OCI-LY7 (cell line): ENCODE results near the gene FSTL1. TPM values are rescaled to one million over a fixed set of nuclear protein-coding genes. Genes with fewer than 3 reads are reported as not detected.

Source experiments
- BruUV-seq: library from RNA; stranded (reverse); fragments of 400-500 nt; replicated peaks from 2 replicates; lab custom pipeline; 2021; lab: Mats Ljungman, UMichigan
- CTCF ChIA-PET: fragments of 300-600 bp; sonication (Branson Sonifier 250); formaldehyde crosslinking; loops from one replicate; lab custom pipeline; 2022; ENCODE audit warnings: antibody characterized with exemption; ENCODE audit not compliant: unreplicated experiment; lab: Charles Lee
- POLR2A ChIA-PET: fragments of 300-600 bp; sonication (Branson Sonifier 250); formaldehyde crosslinking; loops from one replicate; lab custom pipeline; 2022; ENCODE audit warnings: antibody characterized with exemption; lab: Charles Lee
- DNase-seq: peaks from one replicate; pipeline ENCODE4 v3.0.0-alpha.2; 2015; ENCODE audit warnings: low spot score
- H2AFZ ChIP-seq: fragments of 200-600 bp; sonication (generic), shearing (Covaris generic); 2 replicates; pipeline ENCODE4 v1.6.1; 2014; ENCODE audit warnings: mild to moderate bottlenecking, antibody characterized with exemption, low read length, moderate library complexity
- H3K27ac ChIP-seq: fragments of 200-600 bp; sonication (generic); 2 replicates; pipeline ENCODE4 v1.5.1; 2014; ENCODE audit warnings: mixed run types, low read depth, mild to moderate bottlenecking, moderate library complexity, low read length, inconsistent platforms; ENCODE audit not compliant: poor library complexity, severe bottlenecking
- H3K36me3 ChIP-seq: fragments of 200-600 bp; sonication (generic); 2 replicates; pipeline ENCODE4 v1.6.1; 2014; ENCODE audit warnings: mild to moderate bottlenecking, antibody characterized with exemption, low read length, moderate library complexity, mixed read lengths; ENCODE audit not compliant: insufficient read depth
- H3K4me1 ChIP-seq: fragments of 200-600 bp; sonication (generic); 2 replicates; pipeline ENCODE4 v1.5.1; 2014; ENCODE audit warnings: mild to moderate bottlenecking, low read length; ENCODE audit not compliant: insufficient read depth, poor library complexity, severe bottlenecking
- H3K4me2 ChIP-seq: fragments of 200-600 bp; sonication (generic); 2 replicates; pipeline ENCODE4 v1.6.1; 2014; ENCODE audit warnings: mild to moderate bottlenecking, low read length
- H3K4me3 ChIP-seq: fragments of 200-600 bp; sonication (generic); 2 replicates; pipeline ENCODE4 v1.5.1; 2014; ENCODE audit warnings: mild to moderate bottlenecking, low read depth, low read length; ENCODE audit not compliant: poor library complexity, severe bottlenecking
- H3K79me2 ChIP-seq: fragments of 200-600 bp; sonication (generic); 2 replicates; pipeline ENCODE4 v1.6.1; 2016; ENCODE audit warnings: low read depth, mild to moderate bottlenecking, low read length, moderate library complexity, mixed read lengths; ENCODE audit not compliant: insufficient read depth
- H3K9me2 ChIP-seq: fragments of 200-600 bp; sonication (generic); 2 replicates; pipeline ENCODE4 v1.6.1; 2016; ENCODE audit warnings: mild to moderate bottlenecking, low read length, mixed read lengths; ENCODE audit not compliant: insufficient read depth
- H3K9me3 ChIP-seq: fragments of 200-600 bp; sonication (generic); 2 replicates; pipeline ENCODE4 v1.6.1; 2014; ENCODE audit warnings: mild to moderate bottlenecking, mixed run types, low read length, mixed read lengths
- H4K20me1 ChIP-seq: fragments of 200-600 bp; sonication (generic); 2 replicates; pipeline ENCODE4 v1.6.1; 2014; ENCODE audit warnings: mild to moderate bottlenecking, antibody characterized with exemption, low read length, moderate library complexity, mixed read lengths; ENCODE audit not compliant: insufficient read depth
- EZH2phosphoT487 ChIP-seq: fragments of 200-600 bp; sonication (generic); IDR thresholded peaks from 2 replicates; pipeline ENCODE4 v1.6.1; 2018; ENCODE audit warnings: low read depth, borderline replicate concordance, mild to moderate bottlenecking, mixed run types, antibody characterized with exemption, low read length, moderate library complexity, mixed read lengths
- intact Hi-C: fragments of 100-400 bp; cut with micrococcal nuclease; formaldehyde crosslinking; loops from one replicate; pipeline ENCODE4 v1.10.0; 2022; ENCODE audit not compliant: unreplicated experiment
- total RNA-seq, 2 experiments: library from RNA; depleted of rRNA in 1 of 2; stranded (reverse); fragments of >200 nt in 1 of 2; shearing (Covaris generic) in 1 of 2; gene quantifications; 2 replicates each; pipeline ENCODE4 v1.2.3, GENCODE V29; 2014 to 2022
- TF ChIP-seq, protein P1 (sequence below): fragments of 200-600 bp; sonication (generic); conservative IDR thresholded peaks from 2 replicates; pipeline ENCODE4 v1.5.1; 2014; ENCODE audit warnings: mild to moderate bottlenecking, antibody characterized with exemption, low read length, moderate library complexity, mixed read lengths

FSTL1 gene
- total RNA-seq, 2 experiments from 2014 or later: 0.09 to 0.74 TPM

DNA sequence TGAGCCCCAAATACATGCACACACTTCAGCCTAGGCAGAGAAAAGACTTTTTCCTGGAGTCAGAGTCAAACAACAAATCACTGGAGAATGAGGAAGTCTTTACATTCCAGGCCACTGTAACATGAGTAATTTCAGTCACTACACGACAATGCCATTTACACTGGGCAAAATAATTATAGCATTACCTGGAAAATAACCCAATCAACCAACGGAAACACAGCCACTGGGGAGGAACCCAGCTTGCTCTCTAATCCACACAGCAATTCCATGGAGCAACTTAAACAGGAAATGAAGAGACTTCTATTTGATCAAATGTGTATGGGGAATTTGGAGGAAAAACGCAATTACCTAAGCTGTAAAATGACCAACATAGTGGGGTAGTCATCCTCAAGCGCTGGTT is 15.2 kb downstream of the FSTL1 start:
- intact Hi-C loops: no loop called here
- H3K9me3 ChIP-seq: no peaks in the 10 kb centered on the region
- H4K20me1 ChIP-seq: no peaks in the 10 kb centered on the region
- ChIA-PET CTCF (interaction anchor here (1.3 kb wide), 1 partner anchor 18 kb away, joined by 4 read pairs; no protein-coding TSS in a partner anchor), POLR2A (interaction anchor here (1.3 kb wide), 1 partner anchor 10 kb away, joined by 3 read pairs; no protein-coding TSS in a partner anchor)
- H3K36me3 ChIP-seq: no peaks in the 10 kb centered on the region
- no peak overlapping the region for H3K4me3 ChIP-seq
- no TSS peak for BruUV-seq
- no peaks in the 10 kb centered on the region for H3K9me2 ChIP-seq
- no peak overlapping the region for H3K27ac ChIP-seq
- no peaks in the 10 kb centered on the region for H3K79me2 ChIP-seq
- no peak overlapping the region for H3K4me2 ChIP-seq
- no peak overlapping the region for H2AFZ ChIP-seq
- no peaks in the 10 kb centered on the region for H3K4me1 ChIP-seq
- no peak for TF ChIP-seq EZH2phosphoT487
- TF ChIP-seq, protein P1, sequence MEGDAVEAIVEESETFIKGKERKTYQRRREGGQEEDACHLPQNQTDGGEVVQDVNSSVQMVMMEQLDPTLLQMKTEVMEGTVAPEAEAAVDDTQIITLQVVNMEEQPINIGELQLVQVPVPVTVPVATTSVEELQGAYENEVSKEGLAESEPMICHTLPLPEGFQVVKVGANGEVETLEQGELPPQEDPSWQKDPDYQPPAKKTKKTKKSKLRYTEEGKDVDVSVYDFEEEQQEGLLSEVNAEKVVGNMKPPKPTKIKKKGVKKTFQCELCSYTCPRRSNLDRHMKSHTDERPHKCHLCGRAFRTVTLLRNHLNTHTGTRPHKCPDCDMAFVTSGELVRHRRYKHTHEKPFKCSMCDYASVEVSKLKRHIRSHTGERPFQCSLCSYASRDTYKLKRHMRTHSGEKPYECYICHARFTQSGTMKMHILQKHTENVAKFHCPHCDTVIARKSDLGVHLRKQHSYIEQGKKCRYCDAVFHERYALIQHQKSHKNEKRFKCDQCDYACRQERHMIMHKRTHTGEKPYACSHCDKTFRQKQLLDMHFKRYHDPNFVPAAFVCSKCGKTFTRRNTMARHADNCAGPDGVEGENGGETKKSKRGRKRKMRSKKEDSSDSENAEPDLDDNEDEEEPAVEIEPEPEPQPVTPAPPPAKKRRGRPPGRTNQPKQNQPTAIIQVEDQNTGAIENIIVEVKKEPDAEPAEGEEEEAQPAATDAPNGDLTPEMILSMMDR: no peak
- no peak for DNase-seq

DNA sequence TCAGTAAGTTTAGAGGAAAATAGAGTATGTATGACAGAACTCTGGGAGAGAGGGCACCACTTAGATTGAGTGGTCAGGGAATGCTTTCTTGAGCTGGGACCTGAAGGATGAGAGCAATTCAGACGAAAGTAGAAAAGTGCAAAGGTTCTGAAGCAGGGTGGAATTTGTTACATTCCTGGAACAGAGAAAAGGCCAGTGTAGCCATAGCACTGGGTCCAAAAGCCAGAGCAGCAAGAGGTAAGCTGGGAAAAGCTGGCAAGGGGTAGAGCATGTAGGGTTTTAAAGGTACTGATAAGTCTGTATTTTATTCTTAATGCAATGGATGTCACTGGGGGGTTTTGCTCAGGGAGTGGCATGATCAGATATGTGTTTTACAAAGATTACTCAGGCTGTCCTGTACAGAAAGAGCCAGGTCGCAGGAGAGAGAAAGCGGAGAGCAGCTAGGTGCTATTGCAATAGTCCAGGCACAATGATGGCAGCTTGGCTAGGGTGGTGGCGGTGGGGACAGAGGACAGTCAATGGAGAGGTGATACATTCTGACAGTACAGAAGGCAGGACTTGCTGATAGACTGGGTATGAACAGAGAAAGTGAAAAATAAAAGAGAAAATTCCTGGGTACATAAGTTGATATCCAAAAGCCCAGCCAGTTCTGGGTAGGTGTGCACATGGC is 17.0 kb downstream of the FSTL1 start:
- Histone ChIP-seq H3K9me2 (no peaks in the 10 kb centered on the region), H3K79me2 (no peaks in the 10 kb centered on the region), H3K9me3 (no peaks in the 10 kb centered on the region), H2AFZ (no peak overlapping the region), H3K4me1 (no peaks in the 10 kb centered on the region), H3K4me3 (no peak overlapping the region), H4K20me1 (no peaks in the 10 kb centered on the region), H3K27ac (no peak overlapping the region), H3K4me2 (no peak overlapping the region), H3K36me3 (no peaks in the 10 kb centered on the region)
- intact Hi-C loops: no loop called here
- BruUV-seq: no TSS peak
- TF ChIP-seq EZH2phosphoT487: no peak
- TF ChIP-seq, protein P1: no peak
- CTCF ChIA-PET: no interaction called here
- POLR2A ChIA-PET: no interaction called here
- no peak for DNase-seq
